OCI-LY3 (cell line): Measurements from ENCODE around the gene ADARB2.

Experiments
- CTCF ChIP-seq: fragments of 200-600, 300-600 bp; sonication (generic); IDR thresholded peaks from 2 replicates; pipeline ENCODE4 v1.5.1; 2014; ENCODE audit warnings: antibody characterized with exemption, low read length, low read depth
- EZH2phosphoT487 ChIP-seq: fragments of 200-600 bp; shearing (Covaris generic); IDR thresholded peaks from 2 replicates; pipeline ENCODE4 v1.6.1; 2018; ENCODE audit warnings: antibody characterized with exemption, mixed run types, low read depth

DNA sequence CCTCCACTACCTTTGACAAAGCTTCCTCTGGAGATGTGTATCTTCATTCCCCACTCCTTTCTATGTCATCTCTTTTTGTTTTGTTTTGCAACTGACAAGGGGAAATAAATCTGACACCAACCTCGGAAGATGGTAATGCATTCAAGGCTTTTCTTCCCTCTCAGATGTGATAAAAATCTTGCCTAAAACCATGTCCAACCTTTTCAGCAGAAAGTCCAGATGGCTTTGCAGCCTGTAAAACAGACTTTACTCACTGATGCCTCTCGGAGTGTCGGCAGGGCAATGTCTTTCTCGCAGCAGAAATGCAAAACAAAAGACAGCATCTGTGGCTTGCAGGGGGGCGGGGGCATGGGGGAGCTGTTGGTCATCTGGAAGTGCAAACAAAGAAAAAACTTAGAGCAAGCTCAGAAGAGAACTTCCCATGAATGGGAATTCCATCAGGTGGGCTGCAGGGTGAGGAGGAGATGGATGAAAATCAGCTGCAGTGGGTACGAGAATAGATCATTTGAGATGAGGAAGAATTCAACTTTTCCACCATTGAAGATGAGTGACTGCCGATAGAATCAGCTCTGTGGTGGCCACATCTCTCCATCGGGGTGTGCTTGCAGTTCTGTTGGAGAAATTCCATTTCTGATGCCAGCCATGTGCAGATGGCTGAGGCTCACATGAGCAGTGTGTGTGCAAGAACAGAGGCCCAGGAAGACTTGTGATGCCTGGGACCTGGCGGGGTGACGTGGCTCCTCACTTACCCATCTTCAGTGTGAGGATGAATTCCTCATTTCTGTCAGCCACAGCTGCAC lies 443.5 kb downstream of the ADARB2 start:
- TF ChIP-seq CTCF: no peak
- no peak for TF ChIP-seq EZH2phosphoT487
